Motor neuron (in vitro differentiated cells): Measurements from ENCODE around the gene CCDC57. TPM values are rescaled to one million over a fixed set of nuclear protein-coding genes. Genes with fewer than 3 reads are reported as not detected.

Experiments used
- ATAC-seq, 8 experiments: fragments of 200-7000 bp; cut with Tn5 transposase; replicated peaks in 6 of 8; 2 replicates each; pipeline ENCODE4 v1.8.0; 2021; ENCODE audit warnings: mild to moderate bottlenecking in 8 of 8, moderate library complexity in 8 of 8
- H3K27ac ChIP-seq, 2 donors: fragments of 250-450 bp; sonication (Bioruptor Pico); 2 replicates each; pipeline ENCODE4 v1.9.0; 2021; ENCODE audit warnings: antibody characterized with exemption in 2 of 2, mild to moderate bottlenecking in 2 of 2, moderate library complexity in 1 of 2
- H3K4me1 ChIP-seq, 2 donors: fragments of 250-450 bp; sonication (Bioruptor Pico); replicated peaks in 1 of 2; 2 replicates each; pipeline ENCODE4 v1.6.1; 2021; ENCODE audit warnings: antibody characterized with exemption in 2 of 2, mild to moderate bottlenecking in 2 of 2, moderate library complexity in 1 of 2
- H3K4me3 ChIP-seq, 5 donors: fragments of 250-450 bp; sonication (Bioruptor Pico); 2 replicates each; pipeline ENCODE4 v1.9.0; 2021; ENCODE audit warnings: antibody characterized with exemption in 5 of 5, mild to moderate bottlenecking in 5 of 5, moderate library complexity in 4 of 5
- WGBS, 10 experiments: fragments of 450-650 bp; shearing (Covaris generic); methylation state at CpG; one replicate each; pipeline ENCODE4 v1.0.0; 2022; 5-methylcytosine and 5-hydroxymethylcytosine counted together
- in situ Hi-C, 9 experiments: fragments of 400-800 bp; cut with MboI; loops; one replicate each; pipeline ENCODE4 v1.15.0; 2021; ENCODE audit warnings: low sequenced_read_pairs in 9 of 9, low pct_unique_long_range_greater_than_20kb in 2 of 9; ENCODE audit not compliant: unreplicated experiment in 9 of 9
- total RNA-seq, 8 experiments: library from RNA; unstranded; fragments of 300-600 nt; gene quantifications; 2 replicates each; pipeline versions ENCODE4 v1.2.3 to v1.2.4, GENCODE V29; 2022

Gene CCDC57
- total RNA-seq, 8 experiments from 2014 or later, result 13.6 to 68.8 (median 26.1) TPM

DNA sequence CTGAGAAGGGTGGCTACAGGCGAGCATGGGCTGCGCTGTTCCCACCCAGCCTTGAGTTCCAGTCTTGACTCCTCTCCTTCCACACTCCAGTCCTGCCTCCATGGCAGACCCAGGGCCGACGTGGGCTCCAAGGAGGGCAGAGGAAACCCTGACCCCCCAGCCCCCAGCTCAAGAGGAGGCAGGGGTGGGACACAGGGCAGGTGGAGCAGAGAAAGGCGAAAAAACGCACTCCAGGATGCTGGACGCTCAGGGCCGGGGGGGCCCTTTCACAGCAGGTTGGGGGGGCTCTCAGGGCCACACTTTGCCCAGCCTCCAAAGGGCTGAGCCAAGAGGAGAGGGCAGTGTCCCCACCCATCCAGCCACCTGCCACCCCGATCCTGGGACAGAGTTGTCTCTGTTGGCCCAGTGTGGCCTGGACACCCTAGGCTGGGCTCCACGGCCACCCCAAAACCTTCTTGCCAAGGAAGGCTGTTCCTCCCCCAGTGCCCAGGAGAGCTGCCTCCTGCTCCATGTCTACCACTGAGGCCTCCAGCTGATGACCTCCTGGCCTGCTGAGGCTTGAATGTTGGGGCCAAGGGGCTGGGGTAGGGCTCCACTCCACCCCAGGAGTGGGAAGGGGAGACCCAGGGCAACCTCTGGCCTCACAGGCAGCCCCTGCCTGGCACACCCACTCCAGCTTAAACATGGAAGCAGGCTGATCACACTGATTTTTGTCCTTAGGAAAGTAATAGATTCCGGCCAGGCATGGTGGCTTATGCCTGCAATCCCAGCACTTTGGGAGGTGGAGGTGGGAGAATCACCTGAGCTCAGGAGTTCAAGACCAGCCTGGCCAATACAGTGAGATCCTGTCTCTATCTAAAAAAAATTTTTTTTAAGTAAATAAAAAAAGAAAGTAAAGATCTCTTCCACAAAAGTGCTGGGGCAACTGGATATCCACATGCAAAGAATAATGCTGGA, 7.4 kb upstream of the CCDC57 start:
- H3K4me3 ChIP-seq, result no peak overlapping the region
- in situ Hi-C loops, result no loop called here
- WGBS, 10 experiments, result 40 to 100% (median 91%) methylated on average over 1 to 2 of the region's 11 CpGs; no CpG with 5 or more reads in 6 of the 10 experiments
- H3K4me1 ChIP-seq, result peaks cover 0 to 1% of the 10 kb centered on the region in 2 donors
- peak in 2 of 8 experiments; percentile 1 to 4 for ATAC-seq
- H3K27ac ChIP-seq, result no peak overlapping the region

DNA sequence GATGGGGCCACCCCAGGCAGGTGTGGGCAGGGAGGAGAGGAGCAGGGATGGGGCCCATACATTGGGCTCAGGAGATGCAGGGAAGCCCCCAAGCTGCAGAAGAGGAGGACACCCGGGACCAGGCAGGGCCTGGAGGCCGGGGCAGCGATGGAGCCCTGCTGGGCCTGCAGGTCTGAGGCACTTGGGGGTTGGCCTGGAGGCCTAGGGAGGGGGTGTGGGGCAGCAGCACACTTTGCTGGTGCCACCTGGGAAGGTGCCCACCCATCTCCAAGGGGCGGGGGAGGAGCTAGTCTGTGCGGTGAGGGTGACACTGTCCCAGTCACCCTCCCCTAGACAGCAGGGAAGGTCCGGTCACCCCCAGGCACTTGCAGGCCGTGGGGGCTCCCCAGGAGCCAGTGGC, 6.4 kb upstream of the CCDC57 start:
- in situ Hi-C loops, result no loop called here
- no peak overlapping the region for H3K27ac ChIP-seq
- ATAC-seq, result peak in 2 of 8 experiments; percentile 7 to 9
- H3K4me1 ChIP-seq, result no peaks in the 10 kb centered on the region
- no CpG with 5 or more reads among the region's 7 CpGs for WGBS, 10 experiments
- no peak overlapping the region for H3K4me3 ChIP-seq

DNA sequence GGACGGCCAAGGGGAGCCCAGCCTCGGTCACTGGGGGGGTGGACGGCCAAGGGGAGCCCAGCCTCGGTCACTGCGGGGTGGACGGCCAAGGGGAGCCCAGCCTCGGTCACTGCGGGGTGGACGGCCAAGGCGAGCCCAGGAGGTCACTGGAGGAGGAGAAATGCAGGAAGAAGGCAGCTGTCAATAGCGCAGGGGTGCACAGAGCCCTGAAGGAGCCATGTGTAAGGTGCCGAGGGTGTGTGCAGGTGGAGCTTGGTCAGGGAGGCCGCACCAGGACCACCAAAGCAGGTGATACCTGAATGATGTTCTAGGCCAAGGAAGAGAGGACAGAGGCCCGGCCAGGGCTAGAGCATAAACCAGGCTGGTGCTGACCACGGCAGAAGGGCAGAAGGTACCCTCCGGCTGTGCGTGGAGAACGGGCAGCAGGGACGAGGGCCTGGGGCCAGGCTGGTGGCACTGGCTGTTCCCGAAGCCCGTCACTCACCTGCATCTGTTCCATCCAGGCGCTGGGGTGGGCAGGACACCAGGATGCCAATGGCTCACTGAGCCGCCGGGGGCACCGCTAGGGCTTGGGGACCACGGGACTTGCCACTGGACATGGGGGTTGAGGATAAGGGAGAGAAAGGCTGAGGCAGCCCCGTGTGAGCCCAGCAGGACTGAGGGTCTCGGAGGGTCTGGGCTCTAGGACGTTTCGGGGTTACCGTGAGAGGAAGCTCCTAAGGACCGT, 5.9 kb upstream of the CCDC57 start:
- peaks cover 0 to 2% of the 10 kb centered on the region in 2 donors for H3K4me1 ChIP-seq
- ATAC-seq, result no peak
- 70 to 100% (median 80%) methylated on average over 1 to 5 of the region's 32 CpGs; no CpG with 5 or more reads in 5 of the 10 experiments for WGBS, 10 experiments
- no peak overlapping the region for H3K4me3 ChIP-seq
- H3K27ac ChIP-seq, result no peak overlapping the region
- in situ Hi-C loops, result no loop called here

DNA sequence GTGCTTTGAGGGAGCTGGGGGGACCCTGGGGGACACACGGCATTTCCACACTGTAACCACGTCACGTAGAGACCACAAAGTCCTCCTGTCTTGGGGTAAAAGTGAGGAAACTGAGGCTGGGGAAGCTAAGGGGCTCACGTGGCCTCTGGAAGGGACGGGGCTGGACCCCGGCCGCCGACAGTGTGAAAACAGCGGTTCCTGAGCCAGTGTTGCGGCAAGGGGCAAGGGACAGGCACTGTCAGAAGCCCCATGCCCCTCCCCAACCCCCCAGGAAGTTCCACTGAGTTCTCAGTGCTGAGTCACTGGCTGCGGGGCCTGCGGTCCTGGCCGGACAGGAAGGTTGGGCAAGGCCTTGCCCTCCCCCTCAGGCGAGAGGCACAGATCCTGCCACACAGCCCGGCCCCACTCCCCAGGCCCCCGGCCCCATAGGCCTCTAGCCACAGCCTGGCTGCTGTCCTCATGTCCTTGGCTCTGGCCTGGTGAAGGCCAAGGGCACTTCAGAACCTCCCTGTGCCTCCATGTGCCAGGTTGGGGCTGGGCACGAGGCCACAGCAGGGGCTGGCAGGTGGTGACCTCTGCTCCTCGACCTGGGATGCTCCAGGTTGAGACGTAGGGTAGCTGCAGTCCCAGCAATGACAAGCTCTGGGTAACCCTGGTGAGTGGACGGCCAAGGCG, 5.0 kb upstream of the CCDC57 start:
- Histone ChIP-seq H3K27ac (no peak overlapping the region), H3K4me1 (peaks cover 0 to 3% of the 10 kb centered on the region in 2 donors), H3K4me3 (no peak overlapping the region)
- WGBS, 10 experiments, result 50 to 80% (median 53%) methylated on average over 1 to 3 of the region's 21 CpGs; no CpG with 5 or more reads in 7 of the 10 experiments
- ATAC-seq, result no peak
- in situ Hi-C loops, result no loop called here

DNA sequence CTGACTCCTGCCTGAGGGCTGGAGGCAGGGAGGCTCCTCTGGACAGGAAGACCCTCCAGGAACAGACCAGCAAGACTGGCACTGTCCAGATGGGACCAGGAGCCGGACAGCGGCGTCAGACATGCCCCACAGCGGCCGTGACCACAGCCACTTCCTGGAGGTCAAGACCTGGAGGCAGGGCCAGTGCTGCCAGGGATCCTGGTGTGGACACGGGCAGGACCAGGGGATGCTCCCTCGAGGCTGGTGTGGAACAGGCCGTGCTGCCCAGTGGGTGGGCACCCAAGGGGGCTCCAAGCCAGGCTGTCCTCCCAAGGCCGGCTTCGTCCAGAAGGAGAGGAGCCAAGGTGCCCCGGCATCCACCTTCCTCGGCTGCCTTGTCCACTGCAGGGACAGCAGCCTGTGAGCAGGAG, 4.5 kb upstream of the CCDC57 start:
- in situ Hi-C loops, result no loop called here
- 88 to 100% methylated on average over 2 to 3 of the region's 12 CpGs; no CpG with 5 or more reads in 8 of the 10 experiments for WGBS, 10 experiments

DNA sequence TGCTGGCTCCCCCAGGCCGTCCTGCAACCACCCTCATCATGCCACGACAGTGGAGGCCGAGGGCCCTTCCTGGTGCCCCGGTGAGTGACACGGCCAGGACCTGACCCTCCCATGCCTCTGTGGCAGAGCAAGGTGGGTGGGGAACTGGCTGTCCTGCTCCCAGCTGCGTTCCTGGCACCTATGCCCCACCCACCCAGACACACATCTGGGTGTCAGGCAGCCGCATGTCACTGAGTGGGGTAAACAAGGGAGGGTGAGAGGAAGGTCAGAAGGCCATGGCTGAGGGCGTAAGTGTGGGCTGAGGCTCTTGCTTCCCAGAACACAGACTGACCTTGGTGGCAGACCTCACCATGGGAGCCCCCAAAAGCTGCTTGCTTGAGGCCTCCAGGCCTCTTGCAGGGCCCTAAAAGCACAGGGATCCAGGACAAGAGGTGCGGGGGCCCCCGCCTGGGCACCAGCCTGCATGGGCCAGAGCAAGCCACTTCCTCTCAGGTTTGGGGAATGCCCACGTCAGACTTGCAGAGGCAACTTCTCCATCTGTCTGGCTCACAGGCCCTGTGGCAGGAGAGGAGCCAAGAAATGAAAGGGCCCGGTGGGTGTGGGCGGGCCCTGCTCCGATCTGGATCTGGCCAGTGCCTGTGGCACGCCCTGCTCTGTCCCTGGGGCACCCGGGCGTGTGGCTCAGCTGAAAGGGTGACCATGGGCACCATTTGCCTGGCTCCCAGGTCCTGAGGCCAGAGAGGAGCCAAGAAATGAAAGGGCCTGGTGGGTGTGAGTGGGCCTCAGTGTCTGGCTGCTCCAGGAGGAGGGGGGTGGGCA, 3.9 kb upstream of the CCDC57 start:
- 56 to 80% methylated on average over 2 to 5 of the region's 17 CpGs; no CpG with 5 or more reads in 8 of the 10 experiments for WGBS, 10 experiments
- in situ Hi-C loops, result no loop called here
- H3K27ac ChIP-seq, result no peak overlapping the region
- H3K4me3 ChIP-seq, result no peak overlapping the region
- peak in 3 of 8 experiments; percentile 54 to 64 (median 60) for ATAC-seq
- peaks cover 6 to 8% of the 10 kb centered on the region in 2 donors for H3K4me1 ChIP-seq

More for the DNA sequence above, 4.5 kb upstream of the CCDC57 start:
- peaks cover 0 to 3% of the 10 kb centered on the region in 2 donors for H3K4me1 ChIP-seq
- no peak for ATAC-seq
- no peak overlapping the region for H3K27ac ChIP-seq
- no peak overlapping the region for H3K4me3 ChIP-seq

DNA sequence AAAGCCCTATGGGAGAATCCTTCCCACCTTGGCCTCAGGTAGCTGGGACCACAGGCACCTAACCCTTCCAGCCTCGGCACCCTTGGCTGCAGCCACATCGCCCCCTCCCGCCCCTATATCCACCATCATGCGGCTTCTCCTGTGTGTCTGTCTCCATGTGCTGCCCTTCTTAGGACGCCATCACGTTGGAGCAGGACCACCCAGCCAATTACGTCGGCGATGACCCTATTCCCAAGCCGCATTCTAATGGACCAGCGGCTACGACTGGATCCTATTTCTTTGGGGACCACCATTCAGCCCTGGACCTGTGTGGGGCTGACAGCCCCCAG, 3.3 kb upstream of the CCDC57 start:
- ATAC-seq, result no peak
- Histone ChIP-seq H3K4me1 (peaks cover 7 to 9% of the 10 kb centered on the region in 2 donors), H3K27ac (no peak overlapping the region), H3K4me3 (no peak overlapping the region)
- in situ Hi-C loops, result no loop called here
- WGBS, 10 experiments, result 88 to 95% methylated on average over 4 of the region's 12 CpGs; no CpG with 5 or more reads in 8 of the 10 experiments

DNA sequence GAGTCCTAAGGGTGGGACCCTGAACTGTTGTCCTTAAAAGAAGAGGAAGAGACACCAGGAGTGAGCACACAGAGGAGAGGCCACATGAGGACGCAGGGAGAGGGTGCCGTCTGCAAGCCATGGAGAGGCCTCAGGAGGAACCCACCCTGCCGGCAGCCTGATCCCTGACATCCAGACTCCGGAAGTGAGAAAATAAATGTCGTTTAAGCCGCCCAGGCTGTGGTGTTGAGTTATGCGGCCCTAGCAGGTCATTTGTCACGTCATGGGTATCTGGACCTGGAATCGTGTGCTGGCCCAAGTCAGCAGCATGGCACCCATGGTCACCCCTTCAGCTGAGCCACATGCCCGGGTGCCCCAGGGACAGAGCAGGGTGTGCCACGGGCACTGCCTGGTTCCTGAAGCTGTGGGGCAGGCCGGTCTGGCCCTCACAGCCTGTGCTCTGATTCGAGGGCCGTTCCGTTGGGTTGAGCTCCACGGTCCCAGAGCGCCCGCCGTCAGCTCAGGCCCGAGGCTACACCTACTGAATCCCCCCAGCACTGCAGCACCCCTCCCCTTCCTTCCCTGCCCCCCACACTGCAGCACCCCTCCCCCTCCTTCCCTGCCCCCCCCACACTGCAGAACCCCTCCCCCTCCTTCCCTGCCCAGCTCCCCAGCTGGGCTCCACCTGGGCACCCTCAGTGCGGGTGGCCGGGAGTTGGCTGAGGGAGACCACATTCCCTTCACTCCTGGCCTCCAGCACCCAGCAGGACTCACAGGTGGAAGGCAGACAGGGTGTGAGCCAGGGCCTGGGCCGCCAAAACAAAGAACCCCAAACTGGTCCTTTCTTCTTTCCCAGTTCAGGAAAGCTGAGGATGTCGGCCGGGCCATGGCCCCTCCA, 2.7 kb upstream of the CCDC57 start:
- Histone ChIP-seq H3K27ac (no peak overlapping the region), H3K4me1 (peaks cover 7 to 9% of the 10 kb centered on the region in 2 donors), H3K4me3 (no peak overlapping the region)
- ATAC-seq, result no peak
- in situ Hi-C loops, result no loop called here
- WGBS, 10 experiments, result 47 to 100% (median 64%) methylated on average over 1 to 7 of the region's 25 CpGs; no CpG with 5 or more reads in 5 of the 10 experiments

DNA sequence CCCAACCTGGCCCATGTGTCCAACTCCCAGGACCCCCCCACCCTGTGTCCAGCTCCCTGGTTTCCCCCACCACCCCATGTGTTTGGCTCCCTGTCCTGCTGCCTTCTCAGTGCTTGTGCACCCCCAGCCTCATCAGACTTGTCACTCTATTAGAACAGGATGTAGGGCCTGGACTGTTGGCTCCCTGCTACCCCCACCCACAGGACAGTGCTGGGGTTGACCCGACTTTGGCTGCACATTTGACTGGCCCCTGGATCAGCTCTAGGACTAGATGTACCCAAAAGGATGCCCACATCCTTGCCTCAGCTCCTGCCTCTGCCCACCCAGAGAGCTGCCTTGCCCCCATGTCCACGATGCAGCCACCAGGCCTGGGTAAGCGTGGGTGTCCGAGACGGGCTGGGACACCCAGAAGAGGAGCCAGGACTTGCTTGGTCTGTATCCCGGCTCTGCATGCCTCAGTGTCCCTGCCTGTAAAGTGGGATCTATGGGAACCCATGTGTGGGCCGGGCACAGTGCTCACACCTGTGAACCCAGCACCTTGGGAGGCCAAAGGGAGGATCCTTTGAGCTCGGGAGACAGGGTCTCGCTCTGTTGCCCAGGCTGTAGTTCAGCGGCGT, 1.5 kb upstream of the CCDC57 start:
- Histone ChIP-seq H3K4me1 (peaks cover 7 to 9% of the 10 kb centered on the region in 2 donors), H3K4me3 (no peak overlapping the region), H3K27ac (no peak overlapping the region)
- no peak for ATAC-seq
- in situ Hi-C loops, result no loop called here
- 60 to 100% (median 91%) methylated on average over 1 to 2 of the region's 11 CpGs; no CpG with 5 or more reads in 6 of the 10 experiments for WGBS, 10 experiments

DNA sequence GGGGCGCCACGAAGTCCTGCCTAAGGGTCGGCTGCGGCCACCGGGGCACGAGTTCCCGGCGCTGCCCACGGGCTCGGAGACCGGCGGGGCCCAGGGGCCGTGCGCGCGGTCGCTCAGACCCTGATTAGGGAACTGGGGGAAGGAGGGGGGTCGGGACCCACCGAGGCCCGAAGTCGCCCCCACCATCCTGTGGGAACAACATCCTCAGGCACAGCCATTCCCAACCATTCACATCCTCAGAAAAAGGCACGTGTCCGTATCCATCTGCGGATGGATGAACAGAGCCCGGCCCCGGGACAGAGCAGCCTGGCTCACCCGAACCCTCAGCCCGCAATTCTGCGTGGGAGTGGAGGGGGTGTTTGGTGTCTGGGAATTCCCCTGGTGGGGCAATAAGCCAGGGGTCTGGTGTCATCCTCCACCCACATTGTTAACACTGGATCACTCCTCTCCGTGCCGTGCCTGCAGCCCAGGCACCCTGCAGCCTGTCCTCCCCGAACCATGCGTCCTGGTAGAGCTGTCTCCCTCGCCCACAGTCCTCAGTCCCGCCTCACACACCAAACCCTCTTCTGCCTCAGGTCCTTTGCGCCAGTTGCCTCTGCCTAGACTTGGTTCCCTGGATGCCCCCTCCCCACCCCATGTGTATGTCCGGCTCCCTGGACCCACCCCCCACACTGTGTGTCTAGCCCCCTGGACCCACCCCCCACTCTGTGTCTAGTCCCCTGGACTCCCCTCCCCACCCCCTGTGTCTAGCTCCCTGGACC, 789 bp upstream of the CCDC57 start:
- H3K4me3 ChIP-seq, result peak overlapping the region; percentile 80 to 99 (median 97)
- in situ Hi-C loops, result no loop called here

More for the DNA sequence above, 789 bp upstream of the CCDC57 start:
- ATAC-seq, result peak; percentile 43 to 66 (median 60)
- Histone ChIP-seq H3K4me1 (peaks cover 7 to 9% of the 10 kb centered on the region in 2 donors), H3K27ac (peak overlapping the region; percentile 89 to 94)
- WGBS, 10 experiments, result 0 to 11% (median 0%) methylated on average over 1 to 7 of the region's 37 CpGs; no CpG with 5 or more reads in 6 of the 10 experiments
